Adrenal gland (tissue), 12 donors: ENCODE measurements around the gene ADAMTS12. TPM values are rescaled to one million over a fixed set of nuclear protein-coding genes. Genes with fewer than 3 reads are reported as not detected.

Experiments
- DNase-seq, 7 donors: peaks; one replicate each; pipeline ENCODE4 v3.0.0-alpha.2; 2019 to 2020
- H3K27ac ChIP-seq, 5 donors: fragments of 200-600 bp; sonication (generic) in 4 of 5; 1 replicate in 3 of 5; 2 replicates in 2 of 5; pipeline versions ENCODE4 v1.5.1 to v1.8.0; 2016 to 2020; ENCODE audit warnings: mild to moderate bottlenecking in 1 of 5
- H3K27me3 ChIP-seq: fragments of 200-600 bp; 2 replicates; pipeline ENCODE4 v1.8.0; 2021
- H3K36me3 ChIP-seq, 2 donors: fragments of 200-600 bp; replicated peaks in 1 of 2; 1 replicate in 1 of 2; 2 replicates in 1 of 2; pipeline versions ENCODE4 v1.5.1 to v1.8.0; 2018 to 2022
- H3K4me1 ChIP-seq, 2 donors: fragments of 200-600 bp; replicated peaks in 1 of 2; 1 replicate in 1 of 2; 2 replicates in 1 of 2; pipeline versions ENCODE4 v1.5.1 to v1.8.0; 2018 to 2021
- H3K4me3 ChIP-seq, 4 donors: fragments of 200-600 bp; sonication (generic) in 3 of 4; one replicate each; pipeline ENCODE4 v1.5.1; 2016 to 2018
- H3K9me3 ChIP-seq, 3 donors: fragments of 200-600 bp; sonication (generic) in 1 of 3; replicated peaks in 1 of 3; 1 replicate in 2 of 3; 2 replicates in 1 of 3; pipeline versions ENCODE4 v1.5.1 to v1.8.0; 2016 to 2021
- CTCF ChIP-seq, 6 experiments: fragments of 450-650 bp in 4 of 6; fragments of 200-600 bp in 2 of 6; sonication (generic) in 1 of 6; IDR thresholded peaks; 1 replicate in 5 of 6; 2 replicates in 1 of 6; pipeline versions ENCODE4 v1.5.1 to v1.8.0; 2016 to 2021; ENCODE audit warnings: antibody characterized with exemption in 6 of 6, mild to moderate bottlenecking in 2 of 6, moderate library complexity in 1 of 6
- POLR2A ChIP-seq, 2 donors: fragments of 450-650 bp; IDR thresholded peaks; one replicate each; pipeline ENCODE4 v1.6.1; 2017; ENCODE audit warnings: antibody characterized with exemption in 2 of 2, mild to moderate bottlenecking in 2 of 2, moderate library complexity in 1 of 2
- WGBS, 4 donors: extraction: QIAGEN DNeasy Blood & Tissue Kit in 2 of 4; methylation state at CpG; one replicate each; pipeline versions ENCODE4 v1.1.5 to v1.1.7; 2013 to 2017; 5-methylcytosine and 5-hydroxymethylcytosine counted together
- intact Hi-C, 2 donors: fragments of 100-400 bp; cut with DNase I; formaldehyde crosslinking; loops; one replicate each; pipeline versions ENCODE4 v1.14.1 to v1.15.0; 2022 to 2023
- polyA plus RNA-seq, 3 donors: library from polyadenylated mRNA; stranded (reverse); fragments of 200-250 nt in 2 of 3; fragments of 350-450 nt in 1 of 3; fragmentation: Illumina TruSeq in 1 of 3; extraction: RNeasy Lipid Tissue Mini Kit (QIAGEN cat#74804) in 1 of 3; gene quantifications; one replicate each; pipeline ENCODE4 v1.2.3, GENCODE V29; 2013 to 2014
- total RNA-seq, 9 donors: library from RNA; depleted of rRNA in 4 of 9; stranded (reverse); fragments of >200 nt in 4 of 9; fragments of 120-200 nt in 1 of 9; fragmentation: NEBNext Ultra II Directional in 1 of 9; extraction: Animal tissue kit (Norgen Biotek cat#: 25700) in 1 of 9; gene quantifications; one replicate each; pipeline versions ENCODE4 v1.1.0 to v1.2.4, GENCODE V29; 2013 to 2023
- donor health status: healthy with polysubstance abuse.
- donor health status: Bipolar disorder and iron deficiency.
- donor health status: DM: yes; HTN: yes; CAD: no.
- donor health status: DM: no; HTN: no; CAD: no.
- donor health status: DM: no; HTN: no; CAD: no.
- donor health status: DM: yes; HTN: yes; CAD: no.

ADAMTS12 gene
- total and polyA plus RNA-seq, 12 donors, result 1.9 to 76.1 (median 10.5) TPM

GRCh38 chr5:33933723-33934169 is 42.0 kb upstream of the ADAMTS12 start:
- peaks cover 0 to 27% of the 10 kb centered on the region in 2 donors for H3K4me1 ChIP-seq
- intact Hi-C loops, result loop anchor here (10.0 kb wide), 3 partner anchors 79 to 499 kb away; no protein-coding TSS in a partner anchor
- H3K9me3 ChIP-seq, result no peaks in the 10 kb centered on the region
- 87 to 93% (median 92%) methylated on average over 3 of the region's 3 CpGs for WGBS, 4 donors
- H3K27ac ChIP-seq, result no peak overlapping the region
- no peaks in the 10 kb centered on the region for H3K36me3 ChIP-seq
- H3K4me3 ChIP-seq, result no peak overlapping the region
- TF ChIP-seq CTCF (IDR thresholded peaks at IDR 0.05) (no peak), POLR2A (IDR thresholded peaks at IDR 0.05) (no peak)
- DNase-seq, result no peak
- H3K27me3 ChIP-seq, result peaks cover 19% of the 10 kb centered on the region

GRCh38 chr5:33931136-33931535 is 39.3 kb upstream of the ADAMTS12 start:
- Histone ChIP-seq H3K9me3 (no peaks in the 10 kb centered on the region), H3K4me1 (peaks cover 0 to 9% of the 10 kb centered on the region in 2 donors), H3K27me3 (no peaks in the 10 kb centered on the region), H3K36me3 (no peaks in the 10 kb centered on the region), H3K27ac (no peak overlapping the region), H3K4me3 (no peak overlapping the region)
- DNase-seq, result no peak
- no peak for TF ChIP-seq POLR2A (IDR thresholded peaks at IDR 0.05)
- no peak for TF ChIP-seq CTCF (IDR thresholded peaks at IDR 0.05)
- 74 to 88% (median 81%) methylated on average over 5 of the region's 5 CpGs for WGBS, 4 donors
- intact Hi-C loops, result loop anchor here (10.0 kb wide), 3 partner anchors 76 to 496 kb away; no protein-coding TSS in a partner anchor

GRCh38 chr5:33929925-33930690 is 38.3 kb upstream of the ADAMTS12 start:
- TF ChIP-seq CTCF (IDR thresholded peaks at IDR 0.05) (no peak), POLR2A (IDR thresholded peaks at IDR 0.05) (no peak)
- no peak overlapping the region for H3K4me3 ChIP-seq
- H3K9me3 ChIP-seq, result no peaks in the 10 kb centered on the region
- intact Hi-C loops, result loop anchor here (10.0 kb wide), 3 partner anchors 75 to 495 kb away; no protein-coding TSS in a partner anchor
- no peak for DNase-seq
- no peaks in the 10 kb centered on the region for H3K27me3 ChIP-seq
- H3K27ac ChIP-seq, result no peak overlapping the region
- 77 to 94% (median 89%) methylated on average over 3 to 6 of the region's 6 CpGs for WGBS, 4 donors
- peaks cover 0 to under 1% of the 10 kb centered on the region in 2 donors for H3K4me1 ChIP-seq
- H3K36me3 ChIP-seq, result no peaks in the 10 kb centered on the region

- Histone ChIP-seq H3K4me3 (no peak overlapping the region), H3K27me3 (no peaks in the 10 kb centered on the region), H3K4me1 (no peaks in the 10 kb centered on the region), H3K27ac (no peak overlapping the region), H3K9me3 (no peaks in the 10 kb centered on the region), H3K36me3 (no peaks in the 10 kb centered on the region)
- no peak for TF ChIP-seq CTCF (IDR thresholded peaks at IDR 0.05)
- no peak for TF ChIP-seq POLR2A (IDR thresholded peaks at IDR 0.05)
- intact Hi-C loops, result no loop called here
- WGBS, 4 donors, result 64 to 79% (median 76%) methylated on average over 2 of the region's 2 CpGs
- DNase-seq, result no peak
These were observed 36.5 kb upstream of the ADAMTS12 start for GRCh38 chr5:33928283-33928682.
